IPS-18c (cell line): Measurements from ENCODE around the gene HMGB1.
"Not testable (repeated sequence)": the region's sequence is repeated elsewhere in the genome, so short reads cannot be mapped to it uniquely, and the experiment has no call there.

Experiments used
- H3K4me3 ChIP-seq: 2 replicates; pipeline ENCODE4 v1.7.0; 2013; ENCODE audit warnings: low read depth, mild to moderate bottlenecking, low read length, moderate library complexity; ENCODE audit not compliant: insufficient read depth
- H3K9me3 ChIP-seq: one replicate; pipeline ENCODE4 v1.6.1; 2013; ENCODE audit warnings: mild to moderate bottlenecking, low read length, moderate library complexity; ENCODE audit not compliant: control insufficient read depth, insufficient read depth

Gene HMGB1

DNA sequence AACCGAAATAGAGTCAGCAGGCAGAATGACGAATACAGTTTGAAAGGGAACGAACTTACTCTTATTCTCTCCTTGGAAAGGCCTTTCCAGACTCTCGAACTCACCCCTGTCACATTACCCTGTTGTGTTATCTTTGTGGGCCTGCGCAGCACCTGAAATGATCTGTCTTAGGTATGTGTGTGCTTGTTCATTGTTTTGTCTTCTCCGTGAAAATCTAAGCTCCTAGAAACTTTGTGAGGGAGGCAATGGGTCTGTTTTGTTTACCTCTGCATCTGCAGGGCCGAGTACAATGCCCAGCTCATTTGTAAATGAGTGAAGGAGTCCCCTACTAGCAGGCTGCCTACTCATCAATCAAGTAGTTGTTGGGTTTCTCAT lies 19.6 kb downstream of the HMGB1 start:
- peak overlapping the region; percentile 29; the same call in 1 of the 2 replicates for H3K4me3 ChIP-seq
- H3K9me3 ChIP-seq: no peaks in the 10 kb centered on the region

DNA sequence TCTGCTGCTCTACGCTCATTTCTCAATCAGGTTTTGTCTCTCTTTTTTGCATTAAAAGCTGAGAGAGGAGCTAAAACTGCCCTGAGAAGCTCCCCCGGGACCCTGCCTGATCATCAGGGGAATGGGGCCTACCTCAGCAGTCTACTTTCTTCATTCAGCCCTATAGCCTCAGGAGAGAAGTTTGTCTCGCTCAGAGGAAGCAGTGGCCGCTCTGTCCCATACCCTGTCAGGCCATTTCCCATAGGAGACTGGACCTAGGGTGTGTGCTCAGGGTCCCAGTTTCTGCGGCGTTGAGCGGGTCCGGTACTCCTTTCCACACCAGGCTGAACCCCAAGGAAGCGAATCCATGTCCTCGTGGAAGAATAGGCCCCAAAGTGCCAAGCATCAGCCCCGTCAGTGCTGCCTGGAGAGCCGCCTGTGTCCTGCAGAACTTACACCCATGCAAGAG lies 21.8 kb downstream of the HMGB1 start:
- no peak overlapping the region for H3K4me3 ChIP-seq
- H3K9me3 ChIP-seq: peaks cover 2% of the 10 kb centered on the region

DNA sequence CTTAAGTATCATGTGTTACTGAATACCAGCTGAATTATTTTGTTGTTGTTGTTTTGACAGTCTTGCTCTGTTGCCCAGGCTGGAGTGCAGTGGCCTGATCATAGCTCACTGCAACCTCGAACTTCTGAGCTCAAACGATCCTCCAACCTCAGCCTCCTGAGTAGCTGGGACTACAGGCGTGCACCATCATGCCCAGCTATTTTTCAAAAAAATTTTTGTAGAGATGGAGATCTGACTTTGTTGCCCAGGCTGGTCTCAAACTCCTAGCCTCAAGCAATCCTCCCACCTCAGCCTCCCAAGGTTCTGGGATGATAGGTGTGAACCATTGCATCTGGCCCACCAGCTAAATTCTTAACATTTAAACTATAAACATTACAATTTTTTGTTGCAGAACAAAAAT lies 22.2 kb downstream of the HMGB1 start:
- H3K4me3 ChIP-seq, H3K9me3 ChIP-seq: not testable (repeated sequence)

DNA sequence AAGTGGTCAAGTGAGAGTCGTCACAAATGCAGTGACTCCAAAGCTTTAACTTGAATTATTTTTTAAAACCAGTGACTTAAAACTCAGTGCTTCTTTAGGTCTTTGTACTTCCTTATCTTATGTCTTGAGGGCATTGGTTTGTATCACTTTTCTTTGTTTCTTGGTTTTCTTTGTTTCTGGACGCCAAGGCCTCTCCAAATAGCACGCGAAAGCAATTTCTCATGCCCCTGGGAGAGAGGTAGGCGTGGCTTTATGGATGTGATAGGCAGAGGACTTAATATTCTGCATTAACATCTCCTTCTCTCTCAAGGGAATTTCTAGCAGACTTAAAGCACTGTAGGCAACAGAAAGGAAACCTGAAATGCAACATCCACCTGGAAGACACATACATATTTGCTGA lies 22.8 kb downstream of the HMGB1 start:
- H3K4me3 ChIP-seq: no peak overlapping the region

DNA sequence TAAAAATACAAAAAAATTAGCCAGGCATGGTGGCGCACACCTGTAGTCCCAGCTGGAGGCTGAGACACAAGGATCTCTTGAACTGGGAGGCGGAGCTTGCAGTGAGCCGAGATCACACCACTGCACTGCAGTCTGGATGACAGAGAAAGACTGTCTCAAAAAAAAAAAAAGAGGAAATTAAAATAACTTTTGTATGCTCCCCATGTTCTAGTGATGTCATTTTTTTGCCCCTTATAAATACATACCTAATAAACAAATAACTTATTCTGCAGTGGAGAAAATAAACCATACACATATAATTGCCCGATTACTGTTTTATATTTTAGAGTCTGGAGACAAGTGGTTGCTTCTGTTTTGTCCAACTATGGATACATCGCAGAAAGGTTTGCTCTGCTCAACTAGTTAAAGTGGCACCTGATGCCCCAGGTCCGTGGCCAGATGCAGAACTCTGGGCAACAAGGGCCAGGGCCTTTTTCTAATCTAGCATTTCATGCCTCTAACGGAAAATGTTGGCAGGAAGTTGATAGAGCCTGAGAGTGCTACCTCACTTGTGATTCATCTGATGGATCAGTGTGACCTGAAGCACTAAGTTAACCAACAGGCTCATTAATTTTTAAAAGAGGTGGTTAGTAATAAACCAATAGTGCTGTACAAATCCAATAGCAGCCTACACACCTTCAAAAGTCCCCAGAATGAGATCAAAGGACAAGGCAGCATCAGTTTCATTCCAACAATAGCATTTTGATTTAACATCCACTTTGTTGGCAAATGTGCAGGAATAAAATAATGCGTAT lies 24.6 kb downstream of the HMGB1 start:
- peaks cover 2% of the 10 kb centered on the region for H3K9me3 ChIP-seq

More for the DNA sequence above, 22.8 kb downstream of the HMGB1 start:
- peaks cover 2% of the 10 kb centered on the region for H3K9me3 ChIP-seq

DNA sequence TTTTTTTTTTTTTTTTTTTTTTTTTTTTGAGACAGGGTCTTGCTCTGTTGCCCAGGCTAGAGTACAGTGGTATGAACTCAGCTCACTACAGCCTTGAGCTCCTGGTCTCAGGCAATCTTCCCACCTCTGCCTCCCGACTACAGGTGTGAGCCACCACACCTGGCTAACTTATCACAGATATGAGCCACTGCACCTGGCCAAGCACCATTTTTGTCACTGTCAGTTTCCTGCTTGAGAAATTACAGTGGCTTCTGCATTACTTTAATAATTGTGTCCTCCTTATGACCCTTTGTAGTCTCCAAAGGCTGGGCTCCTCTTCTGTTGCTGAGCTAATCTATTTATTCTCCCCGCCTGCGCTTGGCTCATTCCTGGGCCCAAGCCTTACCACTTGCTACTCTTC lies 27.4 kb downstream of the HMGB1 start:
- H3K9me3 ChIP-seq: peaks cover 2% of the 10 kb centered on the region
- no peak overlapping the region for H3K4me3 ChIP-seq

More for the DNA sequence above, 24.6 kb downstream of the HMGB1 start:
- H3K4me3 ChIP-seq: no peak overlapping the region

DNA sequence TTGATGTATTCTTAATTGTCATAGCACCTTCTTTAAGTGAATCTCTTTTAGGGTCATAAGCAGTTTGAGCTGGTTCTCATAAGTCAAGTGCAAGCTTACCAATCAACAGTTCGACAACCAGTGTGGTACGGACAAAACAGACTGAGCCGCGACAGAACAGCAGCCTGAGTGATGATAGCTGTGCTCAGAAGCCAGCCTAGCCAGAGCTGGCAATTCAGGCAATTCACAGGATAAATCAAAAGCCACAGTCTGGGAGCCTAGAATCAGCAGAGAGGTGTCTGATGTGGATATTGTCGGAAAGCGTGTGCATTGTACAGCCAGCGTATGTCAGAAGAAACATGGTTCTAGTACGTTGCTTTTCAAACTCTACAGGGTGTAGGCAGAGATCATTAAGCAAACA lies 28.6 kb downstream of the HMGB1 start:
- peaks cover 5% of the 10 kb centered on the region for H3K9me3 ChIP-seq
- H3K4me3 ChIP-seq: no peak overlapping the region

DNA sequence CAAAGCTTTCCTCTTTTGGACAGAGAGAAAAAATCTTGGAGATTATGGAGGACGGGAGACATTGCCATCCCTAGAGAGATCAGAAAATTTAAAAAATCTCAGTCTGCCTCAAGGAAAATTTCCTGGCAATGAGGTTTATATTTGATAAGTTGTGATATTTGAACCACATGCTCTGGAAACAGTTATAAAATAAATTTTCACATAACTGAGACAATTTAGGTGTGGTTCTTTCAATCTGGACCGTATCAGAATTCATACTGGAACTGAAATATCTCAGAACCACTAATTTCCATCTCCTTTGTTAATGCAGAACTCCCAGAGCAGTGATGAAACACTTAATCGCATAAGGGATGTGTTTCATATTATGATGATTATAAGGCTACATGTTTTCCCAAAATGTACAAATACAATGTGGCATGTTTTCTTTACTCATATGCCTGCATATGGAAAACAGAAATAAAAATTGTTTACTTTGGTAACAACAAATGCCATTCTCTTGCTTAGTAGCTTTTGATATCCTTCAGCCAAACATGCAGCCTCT lies 29.8 kb downstream of the HMGB1 start:
- peaks cover 5% of the 10 kb centered on the region for H3K9me3 ChIP-seq
- no peak overlapping the region for H3K4me3 ChIP-seq

DNA sequence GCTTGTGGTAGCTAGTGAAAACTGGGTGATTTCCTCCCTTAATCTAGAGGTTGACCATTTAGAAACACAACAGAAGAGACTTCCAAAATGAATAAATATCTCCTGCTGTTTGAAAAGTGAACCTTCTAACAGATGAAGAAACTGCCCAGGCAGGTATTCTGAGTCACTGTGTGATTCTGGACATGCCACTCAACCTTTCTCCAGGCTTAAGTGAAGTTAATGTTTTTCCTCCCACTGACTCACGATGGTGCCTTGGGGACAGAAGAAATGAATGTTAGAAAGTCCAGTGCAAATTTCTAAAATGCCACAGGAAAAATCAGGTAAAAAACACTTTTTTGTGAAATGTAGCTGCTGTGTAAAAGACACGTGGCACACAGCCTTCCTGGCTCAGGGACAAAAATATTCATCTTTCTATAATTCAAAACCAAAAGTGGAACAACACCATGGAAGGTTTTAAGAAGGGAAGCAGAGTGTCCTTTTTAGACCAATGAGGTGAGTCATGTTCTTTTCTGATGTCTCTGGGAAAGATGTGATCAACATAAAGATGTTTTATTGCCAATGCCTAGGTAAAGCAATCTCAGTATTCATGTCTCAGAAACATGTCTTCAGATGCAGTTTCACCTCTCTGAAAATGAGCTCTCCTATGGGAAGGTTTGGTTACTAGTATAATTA lies 34.3 kb downstream of the HMGB1 start:
- H3K4me3 ChIP-seq: no peak overlapping the region
- H3K9me3 ChIP-seq: peaks cover 2% of the 10 kb centered on the region

DNA sequence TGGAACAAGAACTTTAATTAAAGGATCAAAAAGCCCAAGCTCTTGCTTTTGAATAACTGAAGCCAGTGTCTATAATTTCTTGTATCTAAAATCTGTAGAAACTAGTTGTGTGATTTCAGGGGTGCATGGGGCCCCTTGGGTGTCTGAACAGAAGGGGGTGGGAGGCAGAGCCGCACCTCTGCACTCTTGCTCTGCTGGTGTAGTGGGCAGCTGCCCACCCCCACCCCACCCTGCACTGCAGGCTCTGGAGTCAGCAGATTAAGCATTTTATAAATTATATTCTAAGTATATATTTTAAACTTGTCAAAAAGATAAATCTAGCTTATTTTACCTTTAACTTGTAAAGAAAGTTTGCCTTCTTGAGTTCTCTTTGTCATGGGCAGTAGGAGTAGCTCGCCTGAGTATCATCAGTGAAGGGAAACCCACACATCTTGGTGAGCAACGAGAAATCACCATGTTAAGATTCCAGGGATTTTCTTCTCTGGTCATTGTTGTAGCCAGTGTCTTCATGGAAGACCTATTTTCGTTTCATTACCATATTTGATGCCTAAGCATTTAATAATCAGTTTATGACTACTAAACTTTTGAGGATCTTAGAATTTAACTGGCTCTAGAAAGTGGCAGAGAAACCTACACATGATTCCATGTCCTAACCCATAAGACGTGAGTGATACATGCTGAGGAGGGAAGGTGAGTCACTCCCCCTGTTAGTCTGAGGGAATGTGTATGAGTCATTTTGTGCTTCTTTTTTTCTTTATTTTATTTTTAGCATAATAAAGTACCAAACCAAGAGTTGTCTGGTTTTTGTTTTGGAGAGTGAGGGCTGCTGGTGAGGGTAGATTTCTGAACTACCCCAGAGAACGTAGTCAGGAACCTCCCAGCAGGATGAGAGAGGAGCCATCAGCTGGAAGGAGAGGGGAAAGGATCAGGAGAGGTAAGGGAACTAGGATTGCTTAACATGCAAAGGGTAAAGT lies 35.7 kb downstream of the HMGB1 start:
- Histone ChIP-seq H3K4me3 (no peak overlapping the region), H3K9me3 (peaks cover 5% of the 10 kb centered on the region)

DNA sequence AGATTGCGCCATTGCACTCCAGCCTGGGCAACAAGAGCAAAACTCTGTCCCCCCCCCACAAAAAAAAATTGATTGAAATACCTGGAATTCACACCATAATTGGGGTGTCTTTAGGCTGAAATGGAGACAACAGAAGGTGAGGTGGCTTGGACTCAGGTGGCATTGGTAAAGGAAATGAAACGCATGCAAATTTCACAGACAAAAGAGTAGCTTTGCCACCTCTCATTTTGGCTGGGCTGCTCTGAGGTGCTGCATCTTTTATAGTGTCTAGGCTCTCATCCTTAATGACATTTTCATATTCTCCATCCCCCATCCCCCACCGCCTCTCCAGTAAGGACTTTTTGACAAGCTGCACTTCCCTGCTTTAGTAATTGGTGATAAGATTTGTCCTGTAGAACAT lies 36.5 kb downstream of the HMGB1 start:
- no peak overlapping the region for H3K4me3 ChIP-seq
- peaks cover 5% of the 10 kb centered on the region for H3K9me3 ChIP-seq

DNA sequence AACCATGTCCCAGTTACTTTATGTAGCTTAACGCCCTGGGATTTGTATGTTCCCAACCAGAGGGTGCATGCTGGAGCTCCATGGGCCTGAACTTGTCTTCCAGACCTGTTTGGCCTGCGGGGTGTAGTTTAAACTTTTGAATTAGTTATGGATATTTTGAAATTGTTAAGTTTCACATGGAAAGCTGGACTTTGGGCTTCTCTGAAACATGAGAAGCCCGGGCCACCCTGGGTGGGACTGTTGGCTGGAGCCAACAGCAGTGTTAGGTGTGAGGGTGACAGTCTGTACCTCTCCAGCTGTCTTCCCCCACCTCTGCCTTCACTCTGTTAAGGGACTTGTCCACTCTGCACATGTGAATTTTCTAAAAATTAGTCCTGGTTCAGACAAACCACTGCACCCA lies 41.8 kb downstream of the HMGB1 start:
- peaks cover 2% of the 10 kb centered on the region for H3K9me3 ChIP-seq
- no peak overlapping the region for H3K4me3 ChIP-seq

DNA sequence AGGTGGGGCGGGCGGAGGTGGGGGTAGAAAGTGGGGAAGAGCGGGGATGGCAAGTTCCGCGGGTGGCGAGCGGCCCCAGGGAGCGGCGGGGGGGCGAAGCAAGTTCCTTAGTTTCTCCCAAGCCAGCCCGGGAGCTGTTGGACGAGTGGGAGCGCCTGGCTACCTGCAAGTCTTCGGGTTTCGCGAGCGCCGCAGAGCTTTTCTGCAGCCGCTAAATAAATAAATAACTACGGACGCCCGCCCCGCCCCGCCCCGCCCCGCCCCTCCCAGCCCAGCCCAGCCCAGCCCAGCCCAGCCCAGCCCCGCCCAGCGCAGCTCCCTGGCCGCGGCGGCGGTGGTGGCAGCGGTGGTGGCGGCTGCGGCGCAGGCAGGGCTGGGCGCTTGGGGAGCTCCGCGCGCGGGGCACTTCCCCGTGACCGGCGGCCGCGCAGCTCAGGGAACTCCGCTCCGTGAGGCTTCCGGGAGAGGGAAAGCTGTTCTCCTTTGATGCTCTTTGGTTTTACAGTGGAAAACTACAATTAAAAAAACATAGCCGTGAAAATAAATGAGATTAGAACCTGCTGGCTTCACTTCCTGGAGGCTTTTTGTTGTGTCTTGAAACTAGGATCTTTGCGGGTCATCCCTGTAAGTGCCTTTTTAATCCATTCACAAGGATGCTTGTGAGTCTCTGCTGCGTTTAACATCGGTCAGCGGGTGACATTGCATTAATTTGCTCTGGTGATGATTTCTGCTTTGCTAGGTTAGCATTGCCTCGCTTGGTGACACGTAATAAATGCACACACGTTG lies 43.5 kb downstream of the HMGB1 start, which contains the start of gene UBE2L5:
Gene UBE2L5, plus strand, starts transcription at position 440 of the 786 bp plus-strand sequence. CDS start 5,498 bp downstream, outside the sequence.
- peaks cover 2% of the 10 kb centered on the region for H3K9me3 ChIP-seq
- peak within 1 kb of the TSS; percentile 71 for H3K4me3 ChIP-seq

DNA sequence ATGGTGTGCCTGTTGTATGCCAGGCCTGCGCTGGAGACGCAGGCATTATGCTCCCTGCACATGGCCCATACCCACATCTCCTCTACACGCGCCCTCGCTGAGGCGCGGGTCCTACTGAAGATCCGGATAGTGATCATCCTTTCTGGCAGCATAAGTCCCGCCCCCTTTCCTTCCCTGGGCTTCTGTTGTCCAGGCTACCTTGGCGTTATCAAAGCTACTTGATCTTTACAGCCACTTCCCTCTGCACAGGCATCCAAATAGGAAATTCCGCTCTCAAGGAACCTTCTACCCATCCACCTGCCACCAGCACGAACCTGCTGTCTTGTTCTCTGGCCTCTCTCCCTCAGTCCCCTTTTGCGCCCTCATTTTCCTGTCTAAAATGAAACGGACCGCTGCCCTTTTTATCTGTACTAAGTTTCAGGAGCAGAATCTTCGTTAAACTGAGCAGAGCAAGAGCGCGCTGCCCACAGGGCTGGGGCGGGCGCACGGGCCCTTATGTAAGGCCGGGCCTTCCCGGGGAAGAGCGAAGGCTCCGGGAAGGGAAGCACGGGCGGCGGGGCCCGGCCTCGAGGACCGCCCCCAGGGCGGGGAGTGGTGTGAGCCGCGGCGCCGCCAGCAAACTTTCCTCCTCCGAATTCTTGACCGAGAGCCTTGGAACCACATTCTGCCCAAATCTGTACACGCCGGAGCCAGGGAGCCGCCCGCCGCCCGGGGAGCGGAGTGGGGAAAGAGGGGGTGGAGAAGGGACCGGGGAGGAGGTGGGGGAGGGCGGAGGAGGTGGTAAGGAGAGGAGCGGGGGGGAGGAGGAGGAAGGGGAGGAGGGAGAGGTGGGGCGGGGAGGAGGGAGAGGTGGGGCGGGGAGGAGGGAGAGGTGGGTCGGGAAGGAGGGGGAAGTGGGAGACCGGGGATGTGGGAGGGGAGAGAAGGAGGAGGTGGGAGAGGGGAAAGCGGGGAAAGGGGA lies 44.4 kb downstream of the HMGB1 start:
- H3K4me3 ChIP-seq: peak overlapping the region; percentile 61
- H3K9me3 ChIP-seq: peaks cover 2% of the 10 kb centered on the region

DNA sequence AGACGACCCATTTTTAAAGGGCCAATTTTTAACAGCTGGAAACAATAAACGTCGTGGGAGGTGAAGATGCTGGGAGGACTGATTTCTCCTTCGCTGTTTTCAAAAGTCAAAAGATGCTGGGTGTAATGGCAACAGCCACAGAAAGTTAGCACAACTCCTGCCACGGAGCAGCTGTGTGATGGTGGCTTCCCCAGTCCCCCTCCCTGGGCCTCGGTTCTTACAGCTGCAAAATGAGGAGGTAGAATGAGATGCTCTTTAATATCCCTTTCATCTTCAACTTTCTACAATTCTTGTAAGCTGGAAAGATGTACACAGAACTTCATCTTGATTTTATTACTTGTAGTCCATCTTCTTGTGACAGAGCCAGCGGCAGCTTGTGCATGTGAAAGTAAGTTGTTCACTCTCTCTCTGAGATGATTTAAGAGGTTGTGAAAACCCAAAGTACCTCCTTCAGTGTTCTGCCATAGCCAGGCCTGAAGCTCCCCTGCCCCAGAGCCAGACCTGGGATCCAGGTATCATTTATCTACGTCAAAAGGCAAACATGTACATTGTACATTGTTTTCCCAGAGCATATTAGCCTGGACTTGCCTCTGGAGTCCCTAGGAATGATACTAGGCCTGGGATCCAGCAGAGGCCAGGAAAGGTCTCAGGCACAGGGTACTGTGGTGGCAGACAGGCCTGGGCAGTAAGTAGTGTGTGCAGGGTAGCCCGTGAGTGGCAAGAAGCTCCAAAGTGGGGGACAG lies 46.8 kb downstream of the HMGB1 start:
- H3K9me3 ChIP-seq: no peaks in the 10 kb centered on the region
- no peak overlapping the region for H3K4me3 ChIP-seq
